Tibial artery (tissue), 4 donors: ENCODE data around the gene ZNF136.

Experiments used
- DNase-seq, 2 donors: peaks; one replicate each; pipeline ENCODE4 v3.0.0-alpha.2; 2019
- H3K27ac ChIP-seq, 2 donors: fragments of 200-600 bp; sonication (generic) in 1 of 2; 1 replicate in 1 of 2; 2 replicates in 1 of 2; pipeline ENCODE4 v1.5.1; 2018 to 2019; ENCODE audit warnings: mild to moderate bottlenecking in 1 of 2
- H3K27me3 ChIP-seq, 2 donors: fragments of 200-600 bp; sonication (generic) in 1 of 2; one replicate each; pipeline versions ENCODE4 v1.5.1 to v1.6.0; 2016 to 2019
- H3K36me3 ChIP-seq, 3 donors: fragments of 200-600 bp; sonication (generic) in 2 of 3; one replicate each; pipeline ENCODE4 v1.5.1; 2016 to 2019; ENCODE audit warnings: mild to moderate bottlenecking in 2 of 3
- H3K4me1 ChIP-seq, 4 donors: fragments of 200-600 bp; sonication (generic) in 2 of 4; 1 replicate in 3 of 4; 2 replicates in 1 of 4; pipeline ENCODE4 v1.5.1; 2016 to 2019
- H3K4me3 ChIP-seq, 2 donors: fragments of 200-600 bp; sonication (generic) in 1 of 2; 1 replicate in 1 of 2; 2 replicates in 1 of 2; pipeline ENCODE4 v1.5.1; 2018 to 2019; ENCODE audit warnings: mild to moderate bottlenecking in 2 of 2
- H3K9me3 ChIP-seq, 3 donors: fragments of 200-600 bp; sonication (generic) in 1 of 3; one replicate each; pipeline ENCODE4 v1.5.1; 2016 to 2019
- intact Hi-C: fragments of 100-400 bp; cut with DNase I; formaldehyde crosslinking; loops from one replicate; pipeline ENCODE4 v1.15.0; 2023; ENCODE audit warnings: low total_unique reads
- TF ChIP-seq, protein P1 (sequence below), 2 experiments: fragments of 200-600 bp in 1 of 2; fragments of 450-650 bp in 1 of 2; IDR thresholded peaks; one replicate each; pipeline ENCODE4 v1.5.1; 2017 to 2019; ENCODE audit warnings: antibody characterized with exemption in 2 of 2, mild to moderate bottlenecking in 1 of 2, moderate library complexity in 1 of 2

ZNF136 gene

DNA sequence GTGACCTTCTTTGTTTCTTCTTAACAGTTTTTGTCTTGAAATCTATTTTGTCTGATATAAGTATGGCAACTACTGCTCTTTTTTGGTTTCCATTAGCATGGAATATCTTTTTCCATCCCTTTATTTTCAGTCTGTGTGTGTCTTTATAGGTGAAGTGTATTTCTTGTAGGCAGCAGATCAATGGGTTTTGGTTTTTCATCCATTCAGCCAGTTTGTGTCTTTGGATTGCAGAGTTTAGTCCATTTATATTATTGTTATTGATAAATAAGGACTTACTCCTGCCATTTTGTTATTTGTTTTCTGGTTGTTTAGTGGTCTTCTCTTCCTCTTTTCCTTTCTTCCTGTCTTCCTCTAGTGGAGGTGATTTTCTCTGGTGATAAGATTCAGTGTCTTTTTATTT lies 54.4 kb downstream of the ZNF136 start:
- H3K27ac ChIP-seq = no peak overlapping the region
- no peaks in the 10 kb centered on the region for H3K4me1 ChIP-seq
- H3K4me3 ChIP-seq = no peak overlapping the region
- peaks cover 0 to 49% (median 39%) of the 10 kb centered on the region in 3 donors for H3K36me3 ChIP-seq
- no peaks in the 10 kb centered on the region for H3K27me3 ChIP-seq
- H3K9me3 ChIP-seq = peaks cover 4 to 73% (median 31%) of the 10 kb centered on the region in 3 donors
- intact Hi-C loops = no loop called here
- no peak for DNase-seq
- TF ChIP-seq, protein P1, sequence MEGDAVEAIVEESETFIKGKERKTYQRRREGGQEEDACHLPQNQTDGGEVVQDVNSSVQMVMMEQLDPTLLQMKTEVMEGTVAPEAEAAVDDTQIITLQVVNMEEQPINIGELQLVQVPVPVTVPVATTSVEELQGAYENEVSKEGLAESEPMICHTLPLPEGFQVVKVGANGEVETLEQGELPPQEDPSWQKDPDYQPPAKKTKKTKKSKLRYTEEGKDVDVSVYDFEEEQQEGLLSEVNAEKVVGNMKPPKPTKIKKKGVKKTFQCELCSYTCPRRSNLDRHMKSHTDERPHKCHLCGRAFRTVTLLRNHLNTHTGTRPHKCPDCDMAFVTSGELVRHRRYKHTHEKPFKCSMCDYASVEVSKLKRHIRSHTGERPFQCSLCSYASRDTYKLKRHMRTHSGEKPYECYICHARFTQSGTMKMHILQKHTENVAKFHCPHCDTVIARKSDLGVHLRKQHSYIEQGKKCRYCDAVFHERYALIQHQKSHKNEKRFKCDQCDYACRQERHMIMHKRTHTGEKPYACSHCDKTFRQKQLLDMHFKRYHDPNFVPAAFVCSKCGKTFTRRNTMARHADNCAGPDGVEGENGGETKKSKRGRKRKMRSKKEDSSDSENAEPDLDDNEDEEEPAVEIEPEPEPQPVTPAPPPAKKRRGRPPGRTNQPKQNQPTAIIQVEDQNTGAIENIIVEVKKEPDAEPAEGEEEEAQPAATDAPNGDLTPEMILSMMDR (IDR thresholded peaks at IDR 0.05) = no peak

DNA sequence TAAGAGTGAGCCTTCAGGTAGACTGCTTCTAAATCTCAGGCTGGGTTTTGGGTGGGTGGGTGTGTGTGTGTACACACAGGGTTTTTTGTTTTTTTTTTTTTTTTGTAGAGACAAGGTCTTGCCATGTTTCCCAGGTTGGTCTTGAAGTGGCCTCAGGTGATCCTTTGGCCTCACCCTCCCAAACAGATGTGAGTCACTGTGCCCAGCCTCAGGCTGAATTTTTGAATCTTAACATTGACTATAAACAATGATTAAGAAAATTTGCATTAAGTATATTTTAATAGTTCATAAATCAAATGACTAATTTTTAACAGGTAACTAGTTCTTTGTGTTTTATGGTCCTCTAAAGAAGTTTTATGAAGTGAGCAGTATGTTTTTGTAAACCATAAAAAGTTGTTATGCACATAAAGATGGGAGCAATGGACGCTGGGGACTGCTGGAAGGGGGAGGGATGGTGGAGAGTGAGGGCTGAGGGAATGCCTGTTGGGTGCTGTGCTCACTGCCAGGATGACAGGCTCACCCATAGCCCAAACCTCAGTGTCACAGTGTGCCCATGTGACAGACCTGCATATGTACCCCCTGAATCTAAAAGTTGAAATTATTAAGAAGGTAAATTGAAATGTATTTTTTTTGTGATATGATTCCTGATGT lies 60.2 kb downstream of the ZNF136 start:
- H3K4me1 ChIP-seq = no peaks in the 10 kb centered on the region
- H3K9me3 ChIP-seq = peaks cover 0 to 57% (median 10%) of the 10 kb centered on the region in 3 donors
- no peak overlapping the region for H3K4me3 ChIP-seq
- intact Hi-C loops = no loop called here
- no peak overlapping the region for H3K27ac ChIP-seq
- TF ChIP-seq, protein P1 (IDR thresholded peaks at IDR 0.05) = no peak
- peaks cover 7 to 48% (median 42%) of the 10 kb centered on the region in 3 donors for H3K36me3 ChIP-seq
- no peaks in the 10 kb centered on the region for H3K27me3 ChIP-seq
- DNase-seq = no peak

DNA sequence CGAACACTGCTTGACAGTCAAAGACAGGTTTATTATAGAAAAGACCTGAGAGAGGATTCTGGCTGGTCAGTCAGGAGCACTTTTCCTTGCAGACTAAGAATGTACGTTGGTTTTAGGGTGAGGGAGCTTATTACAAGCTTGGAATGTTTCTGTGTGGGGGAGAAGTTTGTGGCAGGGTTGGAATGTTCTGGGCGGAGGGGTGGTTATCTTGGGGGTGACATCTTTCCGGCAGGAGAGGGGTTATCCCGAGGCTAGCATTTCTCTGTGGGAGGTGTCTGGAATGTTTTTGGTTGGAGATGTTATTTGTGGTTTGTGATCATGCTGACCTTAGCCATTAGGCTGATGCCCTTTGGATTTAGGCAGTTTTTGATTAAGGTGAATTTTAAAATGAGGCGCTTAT lies 61.8 kb downstream of the ZNF136 start:
- no peaks in the 10 kb centered on the region for H3K27me3 ChIP-seq
- no peak overlapping the region for H3K27ac ChIP-seq
- H3K9me3 ChIP-seq = peaks cover 0 to 59% (median 3%) of the 10 kb centered on the region in 3 donors
- TF ChIP-seq, protein P1 (IDR thresholded peaks at IDR 0.05) = no peak
- no peak for DNase-seq
- H3K36me3 ChIP-seq = peaks cover 8 to 53% (median 36%) of the 10 kb centered on the region in 3 donors
- intact Hi-C loops = no loop called here
- H3K4me3 ChIP-seq = no peak overlapping the region
- no peaks in the 10 kb centered on the region for H3K4me1 ChIP-seq

DNA sequence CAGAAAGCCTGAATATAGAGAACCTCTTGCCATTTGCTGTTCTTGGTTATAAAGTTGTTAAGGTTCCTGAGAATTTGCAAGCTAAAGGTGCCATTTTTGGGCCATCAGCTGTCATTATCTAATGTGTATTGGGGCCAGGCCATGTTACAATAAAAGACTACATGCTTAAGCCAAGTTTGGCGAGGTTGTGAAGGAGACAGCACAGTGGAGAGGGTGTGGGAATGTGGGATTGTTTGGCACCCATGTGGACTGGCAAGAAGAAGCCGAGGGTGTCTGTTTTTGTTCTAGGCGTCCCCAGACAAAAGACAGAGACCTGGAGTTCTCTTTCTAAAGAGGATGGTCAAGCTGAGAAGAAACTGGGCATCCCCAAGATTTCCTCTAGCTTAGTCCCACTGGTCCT lies 67.1 kb downstream of the ZNF136 start:
- intact Hi-C loops = no loop called here
- H3K36me3 ChIP-seq = peaks cover 26 to 62% (median 36%) of the 10 kb centered on the region in 3 donors

DNA sequence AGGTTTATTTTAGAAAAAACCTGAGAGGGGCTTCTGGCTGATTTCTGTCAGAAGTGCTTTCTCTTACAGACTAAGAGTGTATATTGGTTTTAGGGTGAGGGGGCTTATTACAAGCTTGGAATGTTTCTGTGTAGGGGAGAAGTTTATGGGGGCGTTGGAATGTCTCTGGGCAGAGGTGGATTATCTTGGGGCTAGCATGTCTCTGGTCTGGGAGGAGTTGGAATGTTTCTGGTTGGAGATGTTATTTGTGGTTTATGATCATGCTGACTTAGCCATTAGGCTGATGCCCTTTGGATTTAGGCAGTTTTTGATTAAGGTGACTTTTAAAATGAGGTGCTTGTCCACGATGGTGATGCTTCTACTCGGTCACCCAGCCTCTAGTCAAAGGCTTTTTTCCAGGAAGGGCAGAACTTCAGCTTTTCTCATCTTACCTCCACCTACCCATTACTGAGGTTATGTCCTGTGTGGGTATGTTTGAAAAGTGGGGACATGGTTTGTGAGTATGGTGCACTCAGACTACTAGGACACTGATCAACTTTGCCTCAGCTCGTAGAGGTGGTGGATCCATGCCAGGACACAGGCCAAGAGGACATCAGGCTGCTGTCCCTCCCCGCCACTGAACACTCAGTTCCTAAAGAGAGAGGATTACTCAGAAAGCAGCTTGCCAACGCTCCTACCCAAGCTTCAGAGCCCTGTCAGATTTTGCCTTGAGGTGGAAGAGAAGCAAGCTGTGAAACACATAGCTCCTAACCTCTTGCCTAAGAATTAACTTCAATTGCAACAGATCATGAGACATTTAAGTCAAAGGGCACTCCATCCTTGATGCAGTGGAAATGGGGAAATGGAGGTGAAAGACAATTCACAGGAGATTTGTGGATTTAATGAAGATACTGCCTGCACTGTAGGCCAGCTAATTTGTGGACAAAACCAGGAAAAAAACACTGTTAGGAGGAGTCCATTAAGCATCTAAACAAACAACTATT lies 68.1 kb downstream of the ZNF136 start:
- Histone ChIP-seq H3K9me3 (peaks cover 0 to 30% (median 3%) of the 10 kb centered on the region in 3 donors), H3K4me1 (no peaks in the 10 kb centered on the region), H3K27me3 (no peaks in the 10 kb centered on the region), H3K27ac (no peak overlapping the region), H3K36me3 (peaks cover 24 to 51% (median 40%) of the 10 kb centered on the region in 3 donors), H3K4me3 (no peak overlapping the region)
- TF ChIP-seq, protein P1 (IDR thresholded peaks at IDR 0.05) = no peak
- DNase-seq = no peak
- intact Hi-C loops = no loop called here

More for the DNA sequence above, 67.1 kb downstream of the ZNF136 start:
- Histone ChIP-seq H3K27ac (no peak overlapping the region), H3K4me3 (no peak overlapping the region), H3K4me1 (no peaks in the 10 kb centered on the region), H3K9me3 (peaks cover 0 to 36% (median 3%) of the 10 kb centered on the region in 3 donors), H3K27me3 (no peaks in the 10 kb centered on the region)
- no peak for DNase-seq
- TF ChIP-seq, protein P1 (IDR thresholded peaks at IDR 0.05) = no peak
